ENCODE data around the gene GCHFR. TPM values are rescaled to one million over a fixed set of nuclear protein-coding genes. Genes with fewer than 3 reads are reported as not detected.

The GCHFR gene
- total RNA-seq, 1 donor from 2014 or later: 3.3 TPM

DNA sequence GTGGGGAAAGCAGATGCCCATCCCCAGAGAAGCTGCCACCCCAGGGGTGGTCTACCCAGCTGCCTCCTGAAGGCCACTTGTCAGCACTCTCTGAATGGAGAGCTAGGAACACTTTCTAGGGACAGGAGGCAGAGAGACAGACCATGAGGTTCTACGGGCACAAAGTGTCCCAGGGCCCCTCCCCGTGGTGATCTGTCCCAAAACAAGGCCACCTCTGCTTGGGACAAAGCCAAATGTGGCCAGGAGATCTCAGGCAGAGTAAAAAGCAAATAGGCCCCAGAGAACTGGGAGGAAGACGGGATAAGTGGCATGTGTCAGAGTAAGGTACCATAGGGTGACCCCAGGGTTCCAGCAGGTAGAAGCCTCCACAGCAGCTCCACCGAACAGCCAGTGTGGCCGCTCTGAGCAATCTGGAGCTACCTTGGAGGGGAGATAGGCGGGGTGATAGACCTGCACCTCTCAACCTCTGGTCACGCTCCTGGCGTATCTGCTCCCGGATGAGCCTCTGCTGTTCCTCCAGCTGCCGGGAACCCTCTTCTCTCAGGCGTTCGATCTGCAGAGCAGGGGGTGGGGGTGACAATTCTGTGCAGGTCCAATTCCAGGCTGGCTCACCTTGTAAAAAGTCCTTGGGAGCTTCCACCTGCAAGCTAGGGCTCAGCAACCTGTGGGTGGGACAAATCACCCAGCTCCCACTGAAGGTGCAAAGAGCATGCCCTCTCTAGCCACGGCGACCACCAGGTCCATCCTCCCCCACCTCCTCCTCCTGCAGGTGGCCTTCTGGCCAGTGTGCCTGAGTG, 12.1 kb downstream of the GCHFR start:
- DNase-seq: no peak

DNA sequence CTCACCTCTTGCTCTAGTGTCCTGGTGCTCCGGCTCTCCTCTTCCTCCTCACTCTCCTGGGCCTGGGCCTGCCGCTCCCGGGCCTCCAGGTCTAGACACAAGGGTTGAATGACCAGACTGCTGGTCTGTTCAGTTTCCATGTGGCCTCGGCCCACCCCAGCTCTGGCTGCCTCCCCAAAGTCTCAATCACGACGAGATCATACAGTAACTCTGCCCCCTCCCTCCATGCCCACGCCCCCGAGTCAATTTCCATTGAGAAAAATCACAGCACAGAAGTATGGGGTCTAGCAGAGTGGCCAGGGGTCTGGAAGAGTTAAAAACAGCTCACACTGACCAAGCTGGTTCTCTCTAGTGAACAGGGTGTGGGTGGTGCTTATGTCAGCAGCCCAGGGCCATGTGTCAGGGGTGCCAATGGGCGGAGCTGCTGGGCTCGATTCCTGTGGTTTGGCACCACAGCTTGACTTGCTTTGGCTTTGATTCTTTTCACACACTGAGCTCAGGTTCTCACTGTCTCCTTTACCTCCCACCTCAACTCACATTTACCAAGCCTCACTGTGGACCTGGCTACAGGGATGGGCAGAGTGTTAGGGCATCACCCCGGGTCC, 12.8 kb downstream of the GCHFR start:
- peak; percentile 24 for DNase-seq

DNA sequence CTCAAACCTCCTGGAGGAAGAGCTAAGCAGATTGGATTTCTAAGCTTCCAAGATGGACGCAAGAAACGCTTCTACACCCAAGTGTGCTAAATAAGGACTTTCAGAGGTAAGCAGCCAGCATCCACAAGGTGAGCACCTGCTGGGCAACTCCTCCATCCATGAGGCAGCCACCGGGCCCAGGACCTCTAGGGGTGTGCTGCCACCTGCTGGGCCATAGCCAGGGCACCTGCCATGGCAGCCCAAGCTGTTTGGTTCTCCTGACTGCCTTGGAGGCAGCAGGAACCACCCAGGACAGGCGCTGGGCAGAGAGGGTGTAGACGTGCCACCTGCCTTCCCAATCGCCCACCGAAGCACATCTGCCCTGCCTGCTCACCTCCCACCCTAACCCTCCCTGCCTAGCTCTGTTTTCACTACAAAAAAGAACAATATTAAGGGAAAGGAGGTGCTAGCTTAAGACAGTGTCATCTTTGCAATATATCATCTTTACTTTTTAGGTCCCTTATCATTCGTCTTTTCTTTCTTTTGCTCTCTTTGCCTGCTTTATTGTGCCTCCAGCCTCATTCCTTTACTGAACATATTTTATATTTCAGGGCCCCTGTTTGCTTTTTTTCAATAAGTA, 18.9 kb downstream of the GCHFR start:
- DNase-seq: peak; percentile 52

DNA sequence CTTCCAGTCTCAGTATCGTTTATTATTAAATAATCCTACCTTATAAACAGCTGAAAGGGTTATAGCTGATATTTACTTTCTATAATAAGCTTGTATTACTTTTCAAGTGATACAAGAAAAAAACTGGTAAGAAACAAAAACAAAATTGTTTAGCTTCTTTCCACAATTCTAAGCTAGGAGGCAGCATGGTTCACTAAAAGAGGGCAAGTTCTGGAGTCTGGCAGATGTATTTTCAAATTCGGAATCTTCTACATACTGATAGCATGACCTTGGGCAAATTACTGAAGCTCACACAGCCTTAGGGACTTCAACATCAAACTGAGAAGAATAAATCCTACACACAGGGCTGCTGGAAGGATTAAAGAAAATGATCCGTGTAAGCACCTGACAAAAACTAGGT, 21.3 kb downstream of the GCHFR start:
- DNase-seq: no peak

DNA sequence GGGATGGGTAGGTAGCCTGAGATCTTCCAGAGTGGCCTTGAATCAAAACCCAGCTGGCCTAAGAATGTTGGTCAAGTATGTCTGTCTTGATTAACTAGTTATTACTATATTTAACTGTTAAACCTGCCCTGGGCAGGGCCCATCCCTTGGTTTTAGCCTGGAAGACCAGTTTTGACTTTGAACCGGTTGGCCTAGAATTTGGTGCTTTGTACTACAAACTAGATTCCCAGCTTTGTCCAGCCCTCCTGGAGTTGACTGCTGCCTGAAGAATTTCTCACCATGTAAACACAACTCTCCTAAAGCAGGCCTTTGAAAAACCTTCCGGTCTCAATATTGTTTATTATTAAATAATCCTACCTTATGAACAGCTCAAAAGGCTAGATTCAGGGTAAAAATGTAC, 21.9 kb downstream of the GCHFR start:
- DNase-seq: no peak

DNA sequence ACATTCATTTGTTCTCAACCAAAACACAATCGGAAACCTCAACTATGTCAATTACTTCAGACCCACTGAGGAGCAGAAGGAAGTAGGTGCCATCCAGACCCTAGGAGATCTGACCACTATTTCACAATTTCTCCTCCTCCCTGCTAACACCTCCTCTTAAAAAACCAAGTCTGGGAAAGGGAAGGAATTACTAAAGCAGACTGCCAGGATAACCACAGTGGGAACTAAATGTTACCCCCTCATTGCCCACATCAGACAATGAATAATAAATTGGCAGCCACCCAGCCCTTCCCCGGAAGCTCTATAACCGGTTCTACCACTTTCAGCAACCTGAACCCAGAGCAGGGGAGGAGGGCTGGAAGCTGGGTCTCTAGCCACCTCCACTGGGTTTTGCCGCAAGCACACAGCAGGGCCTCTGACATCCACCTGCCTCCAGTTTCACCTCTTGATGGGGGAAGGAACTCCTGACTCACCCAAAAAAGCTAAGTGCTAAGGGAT, 23.5 kb downstream of the GCHFR start:
- DNase-seq: peak; percentile 52

DNA sequence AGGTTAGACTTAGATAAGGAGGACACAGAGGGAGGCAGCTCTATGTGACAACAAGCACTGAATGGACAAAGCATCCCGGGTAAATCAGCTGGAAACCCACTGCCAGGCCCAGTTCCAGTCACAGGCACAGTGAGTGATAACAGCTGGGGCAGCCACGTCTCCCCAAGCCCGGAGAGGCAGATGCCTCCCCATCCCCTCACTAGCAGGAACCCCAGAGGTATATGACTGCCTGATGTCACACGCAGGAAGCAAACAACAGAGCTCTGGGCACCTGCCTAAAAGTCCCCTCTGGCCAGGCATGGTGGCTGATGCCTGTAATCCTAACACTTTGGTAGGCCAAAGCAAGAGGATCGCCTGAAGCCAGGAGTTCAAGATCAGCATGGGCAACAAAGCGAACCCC, 24.1 kb downstream of the GCHFR start:
- DNase-seq: no peak

DNA sequence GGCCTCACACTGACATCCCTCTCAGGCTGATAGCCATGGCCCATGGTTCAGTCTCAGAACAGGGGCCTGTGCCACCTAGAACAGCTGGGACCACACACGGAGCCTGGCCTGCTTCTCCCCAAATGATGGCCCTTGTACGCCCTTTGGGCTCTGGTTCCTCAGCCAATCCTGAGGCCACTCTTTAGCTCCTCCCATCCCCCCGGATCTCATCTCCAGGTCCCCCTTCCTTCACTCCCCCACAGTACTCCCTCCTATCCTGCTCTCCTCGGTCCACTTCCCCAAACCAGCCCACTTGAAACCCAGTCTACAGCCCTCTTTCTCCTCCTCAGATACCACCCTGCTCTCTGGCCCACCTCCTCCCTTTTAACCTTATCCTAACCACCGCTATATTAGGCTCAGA, 25.3 kb downstream of the GCHFR start:
- no peak for DNase-seq

DNA sequence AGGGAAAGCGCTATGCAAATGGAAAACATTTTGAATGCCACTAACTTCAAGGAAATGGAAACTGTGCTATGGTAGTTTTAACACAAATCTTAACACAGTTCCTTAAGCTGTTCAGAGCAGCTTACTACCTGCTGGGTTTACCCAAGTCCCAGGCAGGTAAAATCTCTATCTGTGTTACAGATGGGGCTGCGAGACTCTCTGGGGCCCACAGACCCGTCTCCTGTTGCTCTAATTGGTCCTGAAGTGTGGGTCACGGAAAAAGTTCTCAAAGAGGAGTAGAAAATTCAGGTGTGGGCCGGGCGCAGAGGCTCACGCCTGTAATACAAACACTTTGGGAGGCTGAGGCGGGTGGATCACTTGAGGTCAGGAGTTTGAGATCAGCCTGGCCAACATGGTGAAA, 26.1 kb downstream of the GCHFR start:
- DNase-seq: no peak

DNA sequence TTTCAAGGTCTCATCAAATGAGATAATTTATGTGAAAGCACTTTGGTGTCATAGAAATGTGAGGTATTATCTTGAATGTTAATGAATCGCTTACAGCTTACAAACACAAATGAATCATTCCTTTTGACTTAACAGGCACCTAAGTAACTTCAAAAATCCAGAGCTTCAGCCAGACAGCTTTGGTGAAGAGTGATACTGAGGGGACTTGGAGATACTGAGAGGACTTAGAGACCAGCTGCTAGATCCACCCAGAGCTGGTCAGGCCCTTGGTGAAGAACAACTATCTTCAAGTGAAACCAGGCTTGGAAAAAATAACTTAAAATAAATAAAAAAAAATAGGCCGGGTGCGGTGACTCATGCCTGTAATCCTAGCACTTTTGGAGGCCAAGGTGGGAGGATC, 26.9 kb downstream of the GCHFR start:
- no peak for DNase-seq

DNA sequence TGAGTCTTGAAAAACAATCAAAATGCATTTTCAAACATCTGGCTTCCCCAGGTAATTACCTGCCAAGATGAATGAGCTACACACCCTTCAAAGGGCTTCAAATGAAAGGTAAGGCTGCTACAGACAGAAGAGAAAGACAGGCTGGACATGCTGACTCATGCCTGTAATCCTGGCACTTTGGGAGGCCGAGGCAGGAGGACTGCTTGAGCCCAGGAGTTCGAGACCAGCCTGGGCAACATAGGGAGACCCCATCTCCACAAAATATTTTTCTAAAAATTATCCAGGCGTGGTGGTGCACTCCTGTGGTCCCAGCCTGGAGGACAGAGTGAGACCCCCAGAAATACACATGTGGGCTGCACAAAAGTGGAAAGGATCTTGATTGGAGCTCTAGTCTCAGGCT, 28.5 kb downstream of the GCHFR start:
- DNase-seq: no peak

DNA sequence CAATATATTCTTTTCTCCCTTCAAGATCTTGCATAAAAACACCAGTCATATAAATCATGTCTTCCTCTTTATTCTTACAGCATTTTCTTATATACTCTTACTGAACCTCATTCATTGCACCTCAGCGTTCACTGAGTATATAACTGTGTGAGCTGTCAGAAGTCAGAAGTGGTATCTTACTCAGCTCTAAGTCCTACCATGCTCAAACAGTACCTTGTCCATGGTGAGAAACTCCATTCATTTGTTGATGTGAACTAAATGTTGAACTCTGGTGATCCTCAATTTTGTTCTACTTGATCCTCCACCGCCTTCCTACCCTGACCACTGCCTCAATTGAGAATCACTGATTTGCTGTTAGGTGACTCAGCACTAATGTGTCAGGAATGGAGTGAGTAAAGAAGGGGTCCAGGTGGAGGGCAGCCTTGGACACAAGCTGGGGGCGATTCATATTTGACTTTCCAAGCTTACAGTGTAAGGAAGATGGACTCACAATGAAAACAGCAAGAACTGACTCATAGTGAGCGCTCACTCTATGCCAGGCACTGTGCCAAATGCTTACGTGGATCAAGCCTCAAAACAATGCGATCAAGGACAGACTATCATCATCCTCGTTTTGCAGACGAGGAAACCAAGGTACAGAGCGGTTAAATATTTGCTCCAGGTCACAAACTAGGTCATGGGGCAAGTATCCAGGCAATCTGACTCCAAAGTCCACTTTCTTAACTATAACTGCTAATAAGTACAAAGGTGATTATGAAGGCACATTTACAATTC, 29.5 kb downstream of the GCHFR start:
- no peak for DNase-seq

DNA sequence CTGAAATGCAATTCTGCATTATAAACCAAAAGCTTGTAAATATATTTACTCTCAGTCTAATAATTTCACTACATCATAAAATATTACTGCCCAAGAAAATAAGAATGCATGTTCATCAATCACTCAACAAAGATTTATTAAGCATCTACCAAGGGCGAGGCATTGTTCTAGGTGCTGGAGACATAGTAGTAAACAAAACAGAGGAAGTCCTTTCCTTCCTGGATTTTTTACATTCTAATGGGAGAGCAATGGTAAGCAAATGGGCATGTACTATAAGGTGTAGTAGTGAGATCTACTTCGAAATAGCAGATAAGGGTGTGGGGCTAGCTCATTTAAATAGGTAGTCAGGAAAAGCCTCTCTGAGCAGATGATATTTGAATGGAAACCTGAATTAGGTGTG, 32.2 kb downstream of the GCHFR start:
- no peak for DNase-seq

DNA sequence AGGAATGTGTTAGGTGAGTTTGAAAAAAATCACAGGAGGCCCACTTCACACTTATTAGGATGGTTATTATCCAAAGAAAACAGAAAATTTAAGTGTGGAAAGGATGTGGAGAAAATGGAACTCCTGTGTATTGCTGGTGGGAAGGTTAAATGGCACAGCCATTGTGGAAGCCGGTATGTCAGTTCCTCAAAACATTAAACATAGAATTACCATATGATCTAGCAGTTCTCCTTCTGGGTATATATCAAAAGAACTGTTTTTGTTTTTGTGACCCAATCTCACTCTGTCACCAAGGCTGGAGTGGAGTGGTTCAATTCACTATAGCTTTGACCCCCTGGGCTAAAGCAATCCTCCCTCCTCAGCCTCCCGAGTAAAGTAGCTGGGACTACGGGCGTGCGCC, 32.6 kb downstream of the GCHFR start:
- DNase-seq: no peak

DNA sequence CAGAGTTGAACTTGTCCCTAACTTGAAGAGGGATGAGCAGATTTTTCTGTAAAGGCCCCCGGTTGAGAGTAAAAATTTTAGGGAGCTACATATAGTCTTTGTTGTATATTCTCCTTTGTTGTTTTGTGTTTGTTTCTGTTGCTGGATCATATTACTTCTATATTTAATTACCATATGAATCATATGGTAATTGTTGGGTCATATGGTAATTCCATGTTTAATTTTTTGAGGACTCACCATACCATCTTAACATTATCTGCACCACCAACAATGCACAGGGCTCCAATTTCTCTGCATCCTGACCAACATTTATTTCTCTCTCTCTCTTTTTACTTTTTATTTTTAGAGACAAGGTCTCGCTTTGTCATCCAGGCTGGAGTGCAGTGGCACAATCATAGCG, 35.7 kb downstream of the GCHFR start:
- DNase-seq: no peak

DNA sequence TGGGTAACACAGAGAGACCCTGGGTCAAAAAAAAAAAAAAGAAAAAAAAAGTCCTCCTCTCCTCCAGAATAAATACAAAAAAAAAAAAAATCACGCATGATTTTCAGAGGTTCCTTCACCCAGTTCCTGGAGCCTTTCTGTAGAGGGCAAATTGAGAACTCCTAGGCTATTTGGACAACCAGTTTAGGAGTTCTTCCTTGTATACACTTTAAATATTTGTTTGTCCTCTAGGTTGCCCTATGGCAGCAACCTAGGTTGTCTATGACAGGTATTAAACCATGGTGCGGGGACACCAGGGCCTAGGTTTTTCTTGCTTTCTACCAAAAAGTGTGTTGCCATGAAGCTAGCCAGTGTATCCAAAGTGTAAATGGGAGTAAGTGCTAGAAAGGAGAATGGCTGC, 39.2 kb downstream of the GCHFR start:
- no peak for DNase-seq

DNA sequence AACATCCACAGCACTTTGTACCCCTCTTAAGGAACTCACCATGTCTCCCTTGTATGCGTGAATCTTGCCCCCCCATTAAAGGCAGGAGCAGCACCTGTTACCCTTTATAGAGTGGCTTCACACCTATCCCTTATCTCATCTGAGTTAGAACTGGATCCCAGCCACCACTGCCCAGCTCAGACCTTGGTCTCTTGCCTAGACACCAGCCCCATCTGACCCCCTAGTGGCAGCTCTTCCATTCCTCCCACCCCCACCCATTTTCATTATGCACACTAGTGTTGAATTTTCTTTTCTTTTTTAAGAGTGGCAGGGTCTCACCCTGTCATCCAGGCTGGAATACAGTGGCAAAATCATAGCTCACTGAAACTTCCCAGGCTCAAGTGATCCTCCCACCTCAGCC, 39.8 kb downstream of the GCHFR start:
- DNase-seq: no peak

DNA sequence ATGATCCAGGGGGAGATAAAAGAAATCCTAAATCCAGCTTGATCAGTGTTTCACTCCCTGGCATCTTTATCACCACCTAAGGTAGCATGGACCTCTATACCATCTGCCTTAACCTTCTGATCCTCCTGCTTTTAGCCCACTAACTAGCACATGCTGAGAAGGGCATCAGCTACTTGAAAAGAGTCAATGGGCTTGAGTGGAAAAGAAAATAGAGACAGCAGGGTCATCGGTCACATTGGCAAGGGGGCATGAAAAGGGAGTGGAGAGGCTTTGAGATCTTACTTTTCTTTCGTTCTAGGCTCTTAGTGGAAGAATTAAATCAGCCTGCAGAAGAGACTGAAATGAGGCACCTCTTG, 42.8 kb downstream of the GCHFR start:
- DNase-seq: no peak

DNA sequence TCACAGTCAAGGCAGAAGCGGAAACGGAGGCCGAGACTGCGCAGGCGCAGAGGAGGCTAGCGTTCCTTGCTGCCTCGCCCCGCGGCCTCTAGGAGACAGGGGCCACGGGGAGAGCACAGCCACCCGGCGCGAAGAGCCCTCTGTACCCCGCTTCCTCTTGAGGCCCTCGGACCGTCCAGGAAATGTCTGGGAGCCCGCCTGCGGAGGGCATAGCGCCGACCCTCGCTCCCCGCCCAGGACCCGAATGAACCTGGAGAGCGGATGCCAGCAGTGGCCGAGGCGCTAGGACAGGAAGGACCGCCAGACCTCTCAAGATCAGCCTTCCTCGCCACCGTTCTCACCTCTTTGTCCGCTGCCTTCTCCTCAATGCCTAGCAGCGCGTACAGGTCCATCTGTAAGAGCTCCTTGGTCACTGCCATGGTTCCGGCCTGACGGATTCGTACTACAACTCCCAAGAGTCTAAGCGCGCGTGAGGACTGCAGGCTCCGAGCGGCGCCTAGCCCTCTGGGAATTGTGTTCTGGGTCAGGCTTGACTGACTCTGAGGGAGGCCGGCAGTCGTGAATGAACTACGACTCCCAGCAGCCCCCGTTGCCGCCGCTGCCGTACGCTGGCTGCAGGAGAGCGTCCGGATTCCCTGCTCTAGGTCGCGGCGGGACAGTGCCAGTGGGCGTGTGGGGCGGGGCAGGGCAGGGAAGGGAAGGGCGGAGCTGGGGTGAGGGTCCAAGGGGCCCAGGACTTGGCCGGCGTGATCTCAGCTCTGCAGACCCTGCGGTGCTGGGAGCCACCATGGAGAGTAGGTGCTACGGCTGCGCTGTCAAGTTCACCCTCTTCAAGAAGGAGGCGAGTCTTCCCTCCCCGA, 43.4 kb downstream of the GCHFR start, which contains the start of the genes DNAJC17 and ZFYVE19:
Gene DNAJC17, minus strand, starts transcription at position 446 of the 860 bp plus-strand sequence. Its CDS starts 27 bp downstream, at position 419.
Gene ZFYVE19, plus strand, starts transcription at position 62 of the 860 bp plus-strand sequence. Its CDS starts 501 bp downstream, at position 563.
- peak; percentile 99 for DNase-seq

DNA sequence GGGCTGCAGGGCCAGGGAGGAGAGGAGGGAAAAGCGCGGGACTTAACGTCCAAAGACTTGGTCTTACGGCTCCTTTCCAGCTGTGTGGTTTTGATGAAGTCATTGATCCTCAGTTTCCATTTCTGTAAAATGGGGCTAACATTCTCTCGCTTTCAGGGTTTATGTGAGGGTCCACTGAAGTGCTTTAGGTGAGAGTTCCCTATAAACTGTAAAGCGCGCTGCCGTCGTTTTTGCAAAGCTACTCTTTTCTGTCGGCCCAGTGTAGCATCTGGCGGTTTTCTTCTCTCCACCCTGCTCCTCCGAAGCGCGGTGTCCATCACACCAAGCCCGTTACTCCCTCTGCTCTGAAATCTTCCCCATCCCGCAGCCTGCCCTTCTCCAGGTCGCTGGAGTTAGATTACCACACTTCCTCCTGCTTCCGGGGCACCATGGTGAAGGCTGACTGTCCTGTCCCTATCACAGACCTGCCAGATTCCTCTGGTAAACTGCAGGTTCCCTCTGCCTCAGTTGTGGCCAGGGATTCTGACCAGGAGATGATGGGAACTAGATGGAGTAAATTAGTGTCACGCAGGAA, 44.1 kb downstream of the GCHFR start:
- no peak for DNase-seq

DNA sequence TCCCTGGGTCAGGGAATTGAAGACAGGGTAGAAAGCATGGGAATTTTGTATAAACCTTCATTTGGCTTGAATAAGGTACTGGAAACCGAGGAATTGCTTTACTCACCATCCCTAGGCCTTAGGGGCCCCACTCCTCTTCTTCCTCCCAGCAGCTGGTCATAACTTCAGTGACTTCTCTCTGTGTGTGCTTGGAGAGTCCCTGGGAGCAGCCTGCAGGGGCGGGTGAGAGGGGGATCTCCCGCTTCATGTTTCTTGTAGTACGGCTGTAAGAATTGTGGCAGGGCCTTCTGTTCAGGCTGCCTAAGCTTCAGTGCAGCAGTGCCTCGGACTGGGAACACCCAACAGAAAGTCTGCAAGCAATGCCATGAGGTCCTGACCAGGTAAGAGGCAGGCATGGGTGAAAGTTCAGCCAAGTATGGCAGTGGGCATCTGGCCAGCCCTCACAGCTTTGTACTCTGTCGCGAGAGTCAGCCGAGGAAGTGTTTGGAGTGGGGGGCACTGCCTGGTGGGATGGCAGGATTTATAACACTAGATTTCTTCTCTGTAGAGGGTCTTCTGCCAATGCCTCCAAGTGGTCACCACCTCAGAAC, 45.1 kb downstream of the GCHFR start:
- no peak for DNase-seq

Measured in tongue (tissue), 2 donors.